GM23338 (cell line): Measurements from ENCODE around the gene COLQ. TPM values are rescaled to one million over a fixed set of nuclear protein-coding genes. Genes with fewer than 3 reads are reported as not detected.

Experiments
- ATAC-seq: fragments of 200-7000 bp; cut with Tn5 transposase; 3 replicates; pipeline ENCODE4 v1.9.1; 2020
- DNase-seq: peaks from one replicate; pipeline ENCODE4 v3.0.0-alpha.2; 2015; ENCODE audit warnings: low spot score
- H2AFZ ChIP-seq: fragments of 200-600 bp; sonication (generic); 2 replicates; pipeline ENCODE4 v1.8.0; 2016; ENCODE audit warnings: antibody characterized with exemption, mild to moderate bottlenecking, moderate library complexity
- H3F3A ChIP-seq: fragments of 200-600 bp; sonication (generic); replicated peaks from 2 replicates; pipeline ENCODE4 v1.8.0; 2017; ENCODE audit warnings: antibody characterized with exemption, mixed run types, low read depth
- H3K27ac ChIP-seq: fragments of 200-600 bp; sonication (generic); 2 replicates; pipeline ENCODE4 v1.6.1; 2016; ENCODE audit warnings: low read depth
- H3K27me3 ChIP-seq: fragments of 200-600 bp; sonication (generic); 2 replicates; pipeline ENCODE4 v1.8.0; 2016; ENCODE audit warnings: mild to moderate bottlenecking, mixed run types, moderate library complexity; ENCODE audit not compliant: insufficient read depth
- H3K36me3 ChIP-seq: fragments of 200-600 bp; sonication (generic); 2 replicates; pipeline ENCODE4 v1.8.0; 2016; ENCODE audit warnings: mild to moderate bottlenecking; ENCODE audit not compliant: insufficient read depth
- H3K4me1 ChIP-seq: fragments of 200-600 bp; sonication (generic); 2 replicates; pipeline ENCODE4 v1.8.0; 2016; ENCODE audit warnings: mild to moderate bottlenecking, moderate library complexity; ENCODE audit not compliant: insufficient read depth
- H3K4me2 ChIP-seq: fragments of 200-600 bp; sonication (generic); 2 replicates; pipeline ENCODE4 v1.7.1; 2017; ENCODE audit warnings: mixed run types
- H3K4me3 ChIP-seq: fragments of 200-600 bp; sonication (generic); 2 replicates; pipeline ENCODE4 v1.6.1; 2016; ENCODE audit warnings: mixed run types
- H3K79me2 ChIP-seq: fragments of 200-600 bp; sonication (generic); replicated peaks from 2 replicates; pipeline ENCODE4 v1.8.0; 2017; ENCODE audit warnings: mild to moderate bottlenecking; ENCODE audit not compliant: insufficient read depth
- H3K9me2 ChIP-seq: fragments of 200-600 bp; sonication (generic); 2 replicates; pipeline ENCODE4 v1.8.0; 2017; ENCODE audit not compliant: insufficient read depth
- H4K20me1 ChIP-seq: fragments of 200-600 bp; sonication (generic); replicated peaks from 2 replicates; pipeline ENCODE4 v1.8.0; 2017; ENCODE audit warnings: mild to moderate bottlenecking; ENCODE audit not compliant: insufficient read depth
- H3K27ac Mint-ChIP-seq: 2 replicates; pipeline ENCODE4 v1.8.0; 2020; ENCODE audit warnings: inconsistent platforms, mild to moderate bottlenecking, moderate library complexity, mixed read lengths
- H3K27me3 Mint-ChIP-seq: 3 replicates; pipeline ENCODE4 v1.8.0; 2022; ENCODE audit warnings: low read depth, mild to moderate bottlenecking, moderate library complexity, mixed read lengths, inconsistent platforms; ENCODE audit not compliant: insufficient read depth, poor library complexity
- H3K36me3 Mint-ChIP-seq: 3 replicates; pipeline ENCODE4 v1.8.0; 2021; ENCODE audit warnings: low read depth, mild to moderate bottlenecking, inconsistent platforms, moderate library complexity, mixed read lengths
- H3K4me1 Mint-ChIP-seq: 3 replicates; pipeline ENCODE4 v1.8.0; 2020; ENCODE audit warnings: mild to moderate bottlenecking, inconsistent platforms, mixed read lengths
- H3K4me3 Mint-ChIP-seq: 3 replicates; pipeline ENCODE4 v1.8.0; 2021; ENCODE audit warnings: moderate library complexity, mild to moderate bottlenecking, inconsistent platforms, mixed read lengths
- H3K9me3 Mint-ChIP-seq: 3 replicates; pipeline ENCODE4 v1.8.0; 2020; ENCODE audit warnings: moderate library complexity, mild to moderate bottlenecking, inconsistent platforms, mixed read lengths
- CREB1 ChIP-seq: fragments of 250-450 bp; sonication (Bioruptor Pico); IDR thresholded peaks from 2 replicates; pipeline ENCODE4 v1.5.0; 2020; ENCODE audit warnings: low read depth, mild to moderate bottlenecking, moderate library complexity
- EZH2phosphoT487 ChIP-seq: fragments of 200-600 bp; sonication (generic); IDR thresholded peaks from one replicate; pipeline ENCODE4 v1.8.1; 2018; ENCODE audit warnings: antibody characterized with exemption; ENCODE audit not compliant: unreplicated experiment
- JUNB ChIP-seq: IDR thresholded peaks from one replicate; pipeline ENCODE4 v1.6.1; 2016; ENCODE audit warnings: antibody characterized with exemption; ENCODE audit not compliant: unreplicated experiment
- POLR2AphosphoS5 ChIP-seq: IDR thresholded peaks from 2 replicates; pipeline ENCODE4 v1.6.1; 2016; ENCODE audit warnings: antibody characterized with exemption, low read depth
- STAT1 ChIP-seq: IDR thresholded peaks from one replicate; pipeline ENCODE4 v1.6.1; 2016; ENCODE audit warnings: antibody characterized with exemption; ENCODE audit not compliant: unreplicated experiment
- ZNF114 ChIP-seq: fragments of 250-450 bp; sonication (Bioruptor Pico); IDR thresholded peaks from 2 replicates; pipeline ENCODE4 v1.5.0; 2020; ENCODE audit warnings: mild to moderate bottlenecking, moderate library complexity
- ZNF331 ChIP-seq: fragments of 250-450 bp; sonication (Bioruptor Pico); IDR thresholded peaks from 2 replicates; pipeline ENCODE4 v1.5.0; 2020; ENCODE audit warnings: low read depth, mild to moderate bottlenecking, moderate library complexity
- polyA plus RNA-seq: library from polyadenylated mRNA; unstranded; fragments of >200 nt; fragmentation: Nextera tagmentation; extraction: Ambion mirVana; gene quantifications from 2 replicates; pipeline ENCODE4 v1.2.1, GENCODE V29; 2016
- total RNA-seq: library from RNA; depleted of rRNA; stranded (reverse); fragments of >200 nt; shearing (Covaris generic); gene quantifications from 2 replicates; pipeline ENCODE4 v1.2.3, GENCODE V29; 2014
- TF ChIP-seq, protein P1 (sequence below): IDR thresholded peaks from one replicate; pipeline ENCODE4 v1.6.1; 2018; ENCODE audit warnings: antibody characterized with exemption; ENCODE audit not compliant: unreplicated experiment
- TF ChIP-seq, protein P2 (sequence below): fragments of 250-450 bp; sonication (Bioruptor Pico); IDR thresholded peaks from 2 replicates; pipeline ENCODE4 v1.5.0; 2020; ENCODE audit warnings: mild to moderate bottlenecking, moderate library complexity
- TF ChIP-seq, protein P3 (sequence below), 2 experiments: fragments of 200-600 bp in 1 of 2; sonication (generic) in 1 of 2; conservative IDR thresholded peaks; 2 replicates each; pipeline versions ENCODE4 v1.5.1 to v1.6.1; 2016 to 2017; ENCODE audit warnings: antibody characterized with exemption in 2 of 2, low read depth in 2 of 2, mild to moderate bottlenecking in 2 of 2, moderate library complexity in 1 of 2

The COLQ gene
- total and polyA plus RNA-seq, 2 experiments from 2014 or later, result 0.78 to 2.0 TPM

DNA sequence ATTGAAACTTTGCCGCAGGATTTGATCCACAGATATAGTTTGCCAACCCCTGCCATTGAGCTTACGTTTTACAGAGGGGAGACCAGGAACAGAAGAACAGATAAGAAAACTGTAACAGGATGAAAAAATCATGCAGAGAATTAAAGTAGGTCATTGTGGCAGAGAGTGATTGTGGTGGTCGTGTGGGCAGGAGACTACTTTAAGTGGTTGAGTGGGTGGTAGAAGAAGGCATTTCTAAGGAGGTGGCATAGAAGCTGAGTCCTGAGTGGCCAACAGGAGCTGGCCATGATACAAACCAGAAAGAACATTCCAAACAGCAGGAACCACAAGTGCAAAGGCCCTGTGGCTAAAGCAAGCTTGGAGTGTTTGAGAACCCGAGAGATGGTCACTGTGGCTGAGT, 34.5 kb downstream of the COLQ start (continued):
- TF ChIP-seq, protein P1, sequence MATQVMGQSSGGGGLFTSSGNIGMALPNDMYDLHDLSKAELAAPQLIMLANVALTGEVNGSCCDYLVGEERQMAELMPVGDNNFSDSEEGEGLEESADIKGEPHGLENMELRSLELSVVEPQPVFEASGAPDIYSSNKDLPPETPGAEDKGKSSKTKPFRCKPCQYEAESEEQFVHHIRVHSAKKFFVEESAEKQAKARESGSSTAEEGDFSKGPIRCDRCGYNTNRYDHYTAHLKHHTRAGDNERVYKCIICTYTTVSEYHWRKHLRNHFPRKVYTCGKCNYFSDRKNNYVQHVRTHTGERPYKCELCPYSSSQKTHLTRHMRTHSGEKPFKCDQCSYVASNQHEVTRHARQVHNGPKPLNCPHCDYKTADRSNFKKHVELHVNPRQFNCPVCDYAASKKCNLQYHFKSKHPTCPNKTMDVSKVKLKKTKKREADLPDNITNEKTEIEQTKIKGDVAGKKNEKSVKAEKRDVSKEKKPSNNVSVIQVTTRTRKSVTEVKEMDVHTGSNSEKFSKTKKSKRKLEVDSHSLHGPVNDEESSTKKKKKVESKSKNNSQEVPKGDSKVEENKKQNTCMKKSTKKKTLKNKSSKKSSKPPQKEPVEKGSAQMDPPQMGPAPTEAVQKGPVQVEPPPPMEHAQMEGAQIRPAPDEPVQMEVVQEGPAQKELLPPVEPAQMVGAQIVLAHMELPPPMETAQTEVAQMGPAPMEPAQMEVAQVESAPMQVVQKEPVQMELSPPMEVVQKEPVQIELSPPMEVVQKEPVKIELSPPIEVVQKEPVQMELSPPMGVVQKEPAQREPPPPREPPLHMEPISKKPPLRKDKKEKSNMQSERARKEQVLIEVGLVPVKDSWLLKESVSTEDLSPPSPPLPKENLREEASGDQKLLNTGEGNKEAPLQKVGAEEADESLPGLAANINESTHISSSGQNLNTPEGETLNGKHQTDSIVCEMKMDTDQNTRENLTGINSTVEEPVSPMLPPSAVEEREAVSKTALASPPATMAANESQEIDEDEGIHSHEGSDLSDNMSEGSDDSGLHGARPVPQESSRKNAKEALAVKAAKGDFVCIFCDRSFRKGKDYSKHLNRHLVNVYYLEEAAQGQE, result no peak

DNA sequence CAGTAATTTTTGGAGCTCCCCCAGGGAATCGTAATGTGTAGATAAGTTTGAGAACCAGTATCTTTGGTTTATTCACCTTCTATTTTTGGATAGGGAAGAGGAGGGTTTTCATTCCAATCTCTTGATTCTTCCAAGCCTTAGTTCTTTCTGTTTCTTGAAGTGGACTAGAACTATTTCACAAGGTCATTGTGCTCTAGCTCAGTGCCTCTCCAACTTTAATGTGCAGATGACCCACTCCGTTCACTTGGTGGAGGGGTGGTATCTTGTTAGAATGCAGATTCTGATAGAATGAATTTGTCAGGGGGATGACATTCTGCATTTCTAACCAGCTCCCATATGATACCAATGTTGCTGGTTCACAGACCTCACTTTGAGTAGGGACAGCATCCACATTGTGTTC, 35.5 kb downstream of the COLQ start:
- Histone ChIP-seq H3K4me3 (no peak overlapping the region), H3K79me2 (no peaks in the 10 kb centered on the region), H3K36me3 (no peaks in the 10 kb centered on the region), H4K20me1 (no peaks in the 10 kb centered on the region), H3K4me1 (no peaks in the 10 kb centered on the region), H3K27ac (no peak overlapping the region), H3F3A (no peaks in the 10 kb centered on the region), H3K9me2 (no peaks in the 10 kb centered on the region), H3K27me3 (no peaks in the 10 kb centered on the region), H3K4me2 (no peak overlapping the region), H2AFZ (no peak overlapping the region)
- no peak overlapping the region for H3K4me3 Mint-ChIP-seq
- H3K27me3 Mint-ChIP-seq, result no peaks in the 10 kb centered on the region
- no peak for DNase-seq
- H3K4me1 Mint-ChIP-seq, result no peaks in the 10 kb centered on the region
- ATAC-seq, result no peak
- H3K36me3 Mint-ChIP-seq, result no peaks in the 10 kb centered on the region; the same call in 2 of the 3 replicates
- peaks cover 3% of the 10 kb centered on the region; the same call in 2 of the 3 replicates for H3K9me3 Mint-ChIP-seq
- TF ChIP-seq CREB1 (CRISPR knock-in tag) (no peak), ZNF114 (CRISPR knock-in tag) (no peak), ZNF331 (CRISPR knock-in tag) (no peak), STAT1 (no peak), JUNB (no peak), EZH2phosphoT487 (no peak), POLR2AphosphoS5 (no peak)
- TF ChIP-seq, protein P2, sequence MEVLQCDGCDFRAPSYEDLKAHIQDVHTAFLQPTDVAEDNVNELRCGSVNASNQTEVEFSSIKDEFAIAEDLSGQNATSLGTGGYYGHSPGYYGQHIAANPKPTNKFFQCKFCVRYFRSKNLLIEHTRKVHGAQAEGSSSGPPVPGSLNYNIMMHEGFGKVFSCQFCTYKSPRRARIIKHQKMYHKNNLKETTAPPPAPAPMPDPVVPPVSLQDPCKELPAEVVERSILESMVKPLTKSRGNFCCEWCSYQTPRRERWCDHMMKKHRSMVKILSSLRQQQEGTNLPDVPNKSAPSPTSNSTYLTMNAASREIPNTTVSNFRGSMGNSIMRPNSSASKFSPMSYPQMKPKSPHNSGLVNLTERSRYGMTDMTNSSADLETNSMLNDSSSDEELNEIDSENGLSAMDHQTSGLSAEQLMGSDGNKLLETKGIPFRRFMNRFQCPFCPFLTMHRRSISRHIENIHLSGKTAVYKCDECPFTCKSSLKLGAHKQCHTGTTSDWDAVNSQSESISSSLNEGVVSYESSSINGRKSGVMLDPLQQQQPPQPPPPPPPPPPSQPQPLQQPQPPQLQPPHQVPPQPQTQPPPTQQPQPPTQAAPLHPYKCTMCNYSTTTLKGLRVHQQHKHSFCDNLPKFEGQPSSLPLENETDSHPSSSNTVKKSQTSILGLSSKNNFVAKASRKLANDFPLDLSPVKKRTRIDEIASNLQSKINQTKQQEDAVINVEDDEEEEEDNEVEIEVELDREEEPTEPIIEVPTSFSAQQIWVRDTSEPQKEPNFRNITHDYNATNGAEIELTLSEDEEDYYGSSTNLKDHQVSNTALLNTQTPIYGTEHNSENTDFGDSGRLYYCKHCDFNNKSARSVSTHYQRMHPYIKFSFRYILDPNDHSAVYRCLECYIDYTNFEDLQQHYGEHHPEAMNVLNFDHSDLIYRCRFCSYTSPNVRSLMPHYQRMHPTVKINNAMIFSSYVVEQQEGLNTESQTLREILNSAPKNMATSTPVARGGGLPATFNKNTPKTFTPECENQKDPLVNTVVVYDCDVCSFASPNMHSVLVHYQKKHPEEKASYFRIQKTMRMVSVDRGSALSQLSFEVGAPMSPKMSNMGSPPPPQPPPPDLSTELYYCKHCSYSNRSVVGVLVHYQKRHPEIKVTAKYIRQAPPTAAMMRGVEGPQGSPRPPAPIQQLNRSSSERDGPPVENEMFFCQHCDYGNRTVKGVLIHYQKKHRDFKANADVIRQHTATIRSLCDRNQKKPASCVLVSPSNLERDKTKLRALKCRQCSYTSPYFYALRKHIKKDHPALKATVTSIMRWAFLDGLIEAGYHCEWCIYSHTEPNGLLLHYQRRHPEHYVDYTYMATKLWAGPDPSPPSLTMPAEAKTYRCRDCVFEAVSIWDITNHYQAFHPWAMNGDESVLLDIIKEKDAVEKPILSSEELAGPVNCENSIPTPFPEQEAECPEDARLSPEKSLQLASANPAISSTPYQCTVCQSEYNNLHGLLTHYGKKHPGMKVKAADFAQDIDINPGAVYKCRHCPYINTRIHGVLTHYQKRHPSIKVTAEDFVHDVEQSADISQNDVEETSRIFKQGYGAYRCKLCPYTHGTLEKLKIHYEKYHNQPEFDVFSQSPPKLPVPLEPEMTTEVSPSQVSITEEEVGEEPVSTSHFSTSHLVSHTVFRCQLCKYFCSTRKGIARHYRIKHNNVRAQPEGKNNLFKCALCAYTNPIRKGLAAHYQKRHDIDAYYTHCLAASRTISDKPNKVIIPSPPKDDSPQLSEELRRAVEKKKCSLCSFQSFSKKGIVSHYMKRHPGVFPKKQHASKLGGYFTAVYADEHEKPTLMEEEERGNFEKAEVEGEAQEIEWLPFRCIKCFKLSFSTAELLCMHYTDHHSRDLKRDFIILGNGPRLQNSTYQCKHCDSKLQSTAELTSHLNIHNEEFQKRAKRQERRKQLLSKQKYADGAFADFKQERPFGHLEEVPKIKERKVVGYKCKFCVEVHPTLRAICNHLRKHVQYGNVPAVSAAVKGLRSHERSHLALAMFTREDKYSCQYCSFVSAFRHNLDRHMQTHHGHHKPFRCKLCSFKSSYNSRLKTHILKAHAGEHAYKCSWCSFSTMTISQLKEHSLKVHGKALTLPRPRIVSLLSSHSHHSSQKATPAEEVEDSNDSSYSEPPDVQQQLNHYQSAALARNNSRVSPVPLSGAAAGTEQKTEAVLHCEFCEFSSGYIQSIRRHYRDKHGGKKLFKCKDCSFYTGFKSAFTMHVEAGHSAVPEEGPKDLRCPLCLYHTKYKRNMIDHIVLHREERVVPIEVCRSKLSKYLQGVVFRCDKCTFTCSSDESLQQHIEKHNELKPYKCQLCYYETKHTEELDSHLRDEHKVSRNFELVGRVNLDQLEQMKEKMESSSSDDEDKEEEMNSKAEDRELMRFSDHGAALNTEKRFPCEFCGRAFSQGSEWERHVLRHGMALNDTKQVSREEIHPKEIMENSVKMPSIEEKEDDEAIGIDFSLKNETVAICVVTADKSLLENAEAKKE (CRISPR knock-in tag), result no peak
- TF ChIP-seq, protein P1, result no peak
- TF ChIP-seq, protein P3, sequence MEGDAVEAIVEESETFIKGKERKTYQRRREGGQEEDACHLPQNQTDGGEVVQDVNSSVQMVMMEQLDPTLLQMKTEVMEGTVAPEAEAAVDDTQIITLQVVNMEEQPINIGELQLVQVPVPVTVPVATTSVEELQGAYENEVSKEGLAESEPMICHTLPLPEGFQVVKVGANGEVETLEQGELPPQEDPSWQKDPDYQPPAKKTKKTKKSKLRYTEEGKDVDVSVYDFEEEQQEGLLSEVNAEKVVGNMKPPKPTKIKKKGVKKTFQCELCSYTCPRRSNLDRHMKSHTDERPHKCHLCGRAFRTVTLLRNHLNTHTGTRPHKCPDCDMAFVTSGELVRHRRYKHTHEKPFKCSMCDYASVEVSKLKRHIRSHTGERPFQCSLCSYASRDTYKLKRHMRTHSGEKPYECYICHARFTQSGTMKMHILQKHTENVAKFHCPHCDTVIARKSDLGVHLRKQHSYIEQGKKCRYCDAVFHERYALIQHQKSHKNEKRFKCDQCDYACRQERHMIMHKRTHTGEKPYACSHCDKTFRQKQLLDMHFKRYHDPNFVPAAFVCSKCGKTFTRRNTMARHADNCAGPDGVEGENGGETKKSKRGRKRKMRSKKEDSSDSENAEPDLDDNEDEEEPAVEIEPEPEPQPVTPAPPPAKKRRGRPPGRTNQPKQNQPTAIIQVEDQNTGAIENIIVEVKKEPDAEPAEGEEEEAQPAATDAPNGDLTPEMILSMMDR (conservative IDR thresholded peaks at IDR 0.05; ENCODE audit: low read depth in 2 of 2), result no peak
- no peak overlapping the region for H3K27ac Mint-ChIP-seq
